K562 (cell line): ENCODE results near the gene ARFRP1. TPM values are rescaled to one million over a fixed set of nuclear protein-coding genes. Genes with fewer than 3 reads are reported as not detected.

Source experiments
- CBFB ChIP-seq: sonication (generic); formaldehyde crosslinking; IDR thresholded peaks from 2 replicates; pipeline ENCODE4 v1.4.0; 2020; ENCODE audit warnings: mild to moderate bottlenecking, missing genetic modification reagents
- ETS2 ChIP-seq: IDR thresholded peaks from 2 replicates; pipeline ENCODE4 v1.6.1; 2016; ENCODE audit warnings: borderline replicate concordance, missing genetic modification characterization, mild to moderate bottlenecking, moderate library complexity, missing compliant biosample characterization; ENCODE audit not compliant: poor library complexity, severe bottlenecking
- ETV1 ChIP-seq: fragments of 450-650 bp; conservative IDR thresholded peaks from 2 replicates; pipeline ENCODE4 v1.6.1; 2016; ENCODE audit warnings: missing genetic modification characterization, control low read depth, low read depth, missing compliant biosample characterization
- HDAC8 ChIP-seq: fragments of 450-650 bp; IDR thresholded peaks from 2 replicates; pipeline ENCODE4 v1.6.1; 2016; ENCODE audit warnings: mild to moderate bottlenecking, missing genetic modification characterization, moderate library complexity, missing compliant biosample characterization
- MAFK ChIP-seq: IDR thresholded peaks from 2 replicates; pipeline ENCODE4 v1.6.1; 2011; ENCODE audit warnings: low read length, improper control_type of control experiment
- MED1 ChIP-seq: sonication (generic); formaldehyde crosslinking; IDR thresholded peaks from 2 replicates; pipeline ENCODE4 v1.8.1; 2023; ENCODE audit warnings: missing genetic modification reagents, borderline replicate concordance
- MXI1 ChIP-seq: IDR thresholded peaks from 2 replicates; pipeline ENCODE4 v1.6.1; 2011; ENCODE audit warnings: low read depth, mild to moderate bottlenecking, improper control_type of control experiment, low read length
- NFATC3 ChIP-seq: fragments of 450-650 bp; IDR thresholded peaks from 2 replicates; pipeline ENCODE4 v1.6.1; 2017; ENCODE audit warnings: mild to moderate bottlenecking
- NR2C2 ChIP-seq, 2 experiments: fragments of 200-800 bp in 1 of 2; sonication (Bioruptor generic) in 1 of 2; sonication (generic) in 1 of 2; formaldehyde crosslinking in 1 of 2; IDR thresholded peaks; 2 replicates each; pipeline versions ENCODE4 v1.6.1 to v1.8.0; 2016 to 2022; ENCODE audit warnings: mild to moderate bottlenecking in 1 of 2, missing compliant biosample characterization in 1 of 2, missing genetic modification characterization in 1 of 2, missing genetic modification reagents in 1 of 2
- ZNF212 ChIP-seq: fragments of 450-650 bp; formaldehyde crosslinking; IDR thresholded peaks from 2 replicates; pipeline ENCODE4 v1.4.0; 2020; ENCODE audit warnings: mild to moderate bottlenecking
- ZNF263 ChIP-seq: sonication (generic); formaldehyde crosslinking; IDR thresholded peaks from 2 replicates; pipeline ENCODE4 v1.8.0; 2022; ENCODE audit warnings: mild to moderate bottlenecking, missing genetic modification reagents, borderline replicate concordance
- ZNF282 ChIP-seq: sonication (generic); formaldehyde crosslinking; IDR thresholded peaks from 2 replicates; pipeline ENCODE4 v1.8.1; 2023; ENCODE audit warnings: missing genetic modification reagents
- ZNF311 ChIP-seq: fragments of 250-450 bp; sonication (Bioruptor Pico); IDR thresholded peaks from 2 replicates; pipeline ENCODE4 v1.4.0; 2020; ENCODE audit warnings: mild to moderate bottlenecking, moderate library complexity
- ZNF584 ChIP-seq: fragments of 200-800 bp; sonication (Bioruptor generic); IDR thresholded peaks from 2 replicates; pipeline ENCODE4 v1.6.1; 2016; ENCODE audit warnings: low read depth, mild to moderate bottlenecking, missing genetic modification characterization, missing compliant biosample characterization
- ZNF586 ChIP-seq: fragments of 450-650 bp; formaldehyde crosslinking; conservative IDR thresholded peaks from 2 replicates; pipeline ENCODE4 v1.4.0; 2020; ENCODE audit warnings: mild to moderate bottlenecking, moderate library complexity
- polyA plus RNA-seq, 8 experiments: library from polyadenylated mRNA; depleted of rRNA in 4 of 8; stranded (reverse) in 5 of 8; unstranded in 3 of 8; fragments of >200 nt; fragmentation: Nextera tagmentation in 2 of 8; fragmentation: Illumina TruSeq in 1 of 8; extraction: Ambion mirVana in 2 of 8; extraction: Trizol in 1 of 8; gene quantifications; 2 replicates each; pipeline versions ENCODE4 v1.2.1 to v1.2.3, GENCODE V29; 2011 to 2014; ENCODE audit warnings: inconsistent platforms in 1 of 8, missing spikeins in 1 of 8
- total RNA-seq, 7 experiments: library from RNA; depleted of rRNA in 6 of 7; stranded (reverse); fragments of >200 nt in 6 of 7; fragmentation: Illumina TruSeq in 2 of 7; extraction: Trizol in 2 of 7; gene quantifications; 2 replicates each; pipeline versions ENCODE4 v1.2.1 to v1.2.3, GENCODE V29; 2011 to 2021; ENCODE audit warnings: low replicate concordance in 1 of 7
- TF ChIP-seq, protein P1 (sequence below): fragments of 200-800 bp; sonication (Bioruptor generic); IDR thresholded peaks from 2 replicates; pipeline ENCODE4 v1.6.1; 2017; ENCODE audit warnings: missing genetic modification characterization, missing compliant biosample characterization
- TF ChIP-seq, protein P2 (sequence below): fragments of 250-450 bp; sonication (Bioruptor Pico); IDR thresholded peaks from 2 replicates; pipeline ENCODE4 v1.5.0; 2021
- TF ChIP-seq, protein P3 (sequence below), 2 experiments: IDR thresholded peaks; 2 replicates each; pipeline ENCODE4 v1.6.1; 2012; ENCODE audit warnings: improper control_type of control experiment in 2 of 2, low read depth in 2 of 2, low read length in 2 of 2, borderline replicate concordance in 1 of 2
- TF ChIP-seq, protein P4 (sequence below): fragments of 450-650 bp; IDR thresholded peaks from 2 replicates; pipeline ENCODE4 v1.6.1; 2017; ENCODE audit warnings: mild to moderate bottlenecking, moderate library complexity

ARFRP1 gene
- total and polyA plus RNA-seq, 9 of the 15 experiments (the other 6 are each of a cell fraction or from before 2014, with no cell fraction given) = 2.2 to 78.9 (median 37.3) TPM

DNA sequence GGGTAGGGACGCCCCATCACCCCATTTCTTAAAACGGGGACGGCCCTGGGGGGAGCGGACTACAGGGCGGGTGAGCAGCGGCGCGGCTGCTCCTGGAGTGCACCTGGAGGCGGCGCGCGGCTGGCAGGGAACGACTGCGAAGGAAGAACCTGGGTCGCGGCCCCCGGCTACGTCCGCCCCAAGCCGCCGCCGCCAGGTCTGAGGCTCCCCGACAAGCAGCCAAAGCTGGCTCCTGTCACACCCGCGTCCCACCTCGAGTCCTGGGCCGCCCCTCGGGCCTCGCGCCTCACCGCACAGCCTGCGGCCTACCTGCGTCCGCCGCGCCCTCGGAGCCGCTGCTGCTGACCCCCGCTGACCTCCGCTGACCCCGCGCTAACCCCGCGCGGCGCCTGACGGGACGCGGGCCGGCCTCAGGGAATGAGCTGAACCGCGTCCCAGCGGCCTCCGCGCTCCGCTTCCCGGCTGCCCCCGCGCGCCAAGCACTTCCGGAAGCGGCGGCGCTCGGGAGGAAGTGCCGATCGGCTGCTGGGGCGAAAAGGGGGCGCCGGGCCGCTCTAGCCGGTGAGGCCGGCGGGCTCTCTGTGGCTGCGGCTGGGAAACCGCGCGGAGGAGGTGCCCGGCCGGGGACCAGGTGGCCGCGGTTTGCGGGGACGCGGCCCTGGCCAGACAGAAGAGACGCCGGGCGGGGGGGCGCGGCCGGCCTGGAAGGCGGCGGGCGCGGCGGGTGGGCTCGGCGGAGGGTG is at the start of gene ARFRP1, which contains the start of gene ZGPAT (continued):
- TF ChIP-seq NR2C2 (CRISPR knock-in tag; IDR thresholded peaks at IDR 0.05) (peak; percentile 99), NR2C2 (tag; IDR thresholded peaks at IDR 0.05) (peak; percentile 100), HDAC8 (peak; percentile 41; the same call in 1 of the 2 replicates), ZNF212 (CRISPR knock-in tag) (no peak), ZNF263 (peak; percentile 70), ZNF584 (CRISPR knock-in tag) (peak; percentile 84; the same call in 1 of the 2 replicates), CBFB (CRISPR knock-in tag) (no peak; the same call in 1 of the 2 replicates), MED1 (CRISPR knock-in tag) (no peak; the same call in 1 of the 2 replicates), ETS2 (tag) (no peak), ZNF586 (CRISPR knock-in tag) (no peak), ETV1 (no peak), MAFK (no peak), ZNF311 (CRISPR knock-in tag) (no peak), MXI1 (peak; percentile 31; the same call in 1 of the 2 replicates), NFATC3 (no peak), ZNF282 (CRISPR knock-in tag) (0 out of 2 replicates have a peak, but pooled peaks have one; percentile 22)
- TF ChIP-seq, protein P1, sequence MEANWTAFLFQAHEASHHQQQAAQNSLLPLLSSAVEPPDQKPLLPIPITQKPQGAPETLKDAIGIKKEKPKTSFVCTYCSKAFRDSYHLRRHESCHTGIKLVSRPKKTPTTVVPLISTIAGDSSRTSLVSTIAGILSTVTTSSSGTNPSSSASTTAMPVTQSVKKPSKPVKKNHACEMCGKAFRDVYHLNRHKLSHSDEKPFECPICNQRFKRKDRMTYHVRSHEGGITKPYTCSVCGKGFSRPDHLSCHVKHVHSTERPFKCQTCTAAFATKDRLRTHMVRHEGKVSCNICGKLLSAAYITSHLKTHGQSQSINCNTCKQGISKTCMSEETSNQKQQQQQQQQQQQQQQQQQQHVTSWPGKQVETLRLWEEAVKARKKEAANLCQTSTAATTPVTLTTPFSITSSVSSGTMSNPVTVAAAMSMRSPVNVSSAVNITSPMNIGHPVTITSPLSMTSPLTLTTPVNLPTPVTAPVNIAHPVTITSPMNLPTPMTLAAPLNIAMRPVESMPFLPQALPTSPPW (CRISPR knock-in tag) = peak; percentile 65
- TF ChIP-seq, protein P2, sequence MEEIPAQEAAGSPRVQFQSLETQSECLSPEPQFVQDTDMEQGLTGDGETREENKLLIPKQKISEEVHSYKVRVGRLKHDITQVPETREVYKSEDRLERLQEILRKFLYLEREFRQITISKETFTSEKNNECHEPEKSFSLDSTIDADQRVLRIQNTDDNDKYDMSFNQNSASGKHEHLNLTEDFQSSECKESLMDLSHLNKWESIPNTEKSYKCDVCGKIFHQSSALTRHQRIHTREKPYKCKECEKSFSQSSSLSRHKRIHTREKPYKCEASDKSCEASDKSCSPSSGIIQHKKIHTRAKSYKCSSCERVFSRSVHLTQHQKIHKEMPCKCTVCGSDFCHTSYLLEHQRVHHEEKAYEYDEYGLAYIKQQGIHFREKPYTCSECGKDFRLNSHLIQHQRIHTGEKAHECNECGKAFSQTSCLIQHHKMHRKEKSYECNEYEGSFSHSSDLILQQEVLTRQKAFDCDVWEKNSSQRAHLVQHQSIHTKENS = no peak
- TF ChIP-seq, protein P3, sequence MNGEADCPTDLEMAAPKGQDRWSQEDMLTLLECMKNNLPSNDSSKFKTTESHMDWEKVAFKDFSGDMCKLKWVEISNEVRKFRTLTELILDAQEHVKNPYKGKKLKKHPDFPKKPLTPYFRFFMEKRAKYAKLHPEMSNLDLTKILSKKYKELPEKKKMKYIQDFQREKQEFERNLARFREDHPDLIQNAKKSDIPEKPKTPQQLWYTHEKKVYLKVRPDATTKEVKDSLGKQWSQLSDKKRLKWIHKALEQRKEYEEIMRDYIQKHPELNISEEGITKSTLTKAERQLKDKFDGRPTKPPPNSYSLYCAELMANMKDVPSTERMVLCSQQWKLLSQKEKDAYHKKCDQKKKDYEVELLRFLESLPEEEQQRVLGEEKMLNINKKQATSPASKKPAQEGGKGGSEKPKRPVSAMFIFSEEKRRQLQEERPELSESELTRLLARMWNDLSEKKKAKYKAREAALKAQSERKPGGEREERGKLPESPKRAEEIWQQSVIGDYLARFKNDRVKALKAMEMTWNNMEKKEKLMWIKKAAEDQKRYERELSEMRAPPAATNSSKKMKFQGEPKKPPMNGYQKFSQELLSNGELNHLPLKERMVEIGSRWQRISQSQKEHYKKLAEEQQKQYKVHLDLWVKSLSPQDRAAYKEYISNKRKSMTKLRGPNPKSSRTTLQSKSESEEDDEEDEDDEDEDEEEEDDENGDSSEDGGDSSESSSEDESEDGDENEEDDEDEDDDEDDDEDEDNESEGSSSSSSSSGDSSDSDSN (IDR thresholded peaks at IDR 0.05; ENCODE audit: borderline replicate concordance in 1 of 2, low read depth in 2 of 2, low read length in 2 of 2) = no peak
- TF ChIP-seq, protein P4, sequence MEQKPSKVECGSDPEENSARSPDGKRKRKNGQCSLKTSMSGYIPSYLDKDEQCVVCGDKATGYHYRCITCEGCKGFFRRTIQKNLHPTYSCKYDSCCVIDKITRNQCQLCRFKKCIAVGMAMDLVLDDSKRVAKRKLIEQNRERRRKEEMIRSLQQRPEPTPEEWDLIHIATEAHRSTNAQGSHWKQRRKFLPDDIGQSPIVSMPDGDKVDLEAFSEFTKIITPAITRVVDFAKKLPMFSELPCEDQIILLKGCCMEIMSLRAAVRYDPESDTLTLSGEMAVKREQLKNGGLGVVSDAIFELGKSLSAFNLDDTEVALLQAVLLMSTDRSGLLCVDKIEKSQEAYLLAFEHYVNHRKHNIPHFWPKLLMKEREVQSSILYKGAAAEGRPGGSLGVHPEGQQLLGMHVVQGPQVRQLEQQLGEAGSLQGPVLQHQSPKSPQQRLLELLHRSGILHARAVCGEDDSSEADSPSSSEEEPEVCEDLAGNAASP = no peak
